Testis (tissue), 3 donors: ENCODE measurements around the gene FKBP2. TPM values are rescaled to one million over a fixed set of nuclear protein-coding genes. Genes with fewer than 3 reads are reported as not detected.

Experiments used
- DNase-seq: peaks from one replicate; pipeline ENCODE4 v3.0.0-alpha.2; 2019
- H3K27ac ChIP-seq, 2 donors: fragments of 200-600 bp; sonication (generic); one replicate each; pipeline ENCODE4 v1.5.1; 2019
- H3K27me3 ChIP-seq: fragments of 200-600 bp; sonication (generic); one replicate; pipeline ENCODE4 v1.5.1; 2019
- H3K36me3 ChIP-seq: fragments of 200-600 bp; sonication (generic); one replicate; pipeline ENCODE4 v1.5.1; 2017; ENCODE audit warnings: low read depth; ENCODE audit errors: missing control alignments
- H3K4me1 ChIP-seq: fragments of 200-600 bp; sonication (generic); one replicate; pipeline ENCODE4 v1.5.1; 2019
- H3K4me3 ChIP-seq, 2 donors: fragments of 200-600 bp; sonication (generic); one replicate each; pipeline ENCODE4 v1.5.1; 2017 to 2019
- H3K9me3 ChIP-seq: fragments of 200-600 bp; sonication (generic); one replicate; pipeline ENCODE4 v1.5.1; 2017
- POLR2A ChIP-seq: fragments of 450-650 bp; IDR thresholded peaks from one replicate; pipeline ENCODE4 v1.6.1; 2017; ENCODE audit warnings: antibody characterized with exemption, mild to moderate bottlenecking, moderate library complexity
- WGBS, 2 donors: methylation state at CpG; one replicate each; pipeline ENCODE4 v1.1.5; 2018; 5-methylcytosine and 5-hydroxymethylcytosine counted together
- intact Hi-C: fragments of 100-400 bp; cut with DNase I; formaldehyde crosslinking; loops from one replicate; pipeline ENCODE4 v1.15.1; 2023; ENCODE audit warnings: low total_unique reads
- polyA plus RNA-seq: library from polyadenylated mRNA; stranded (reverse); fragments of 350-450 nt; fragmentation: Illumina TruSeq; extraction: RNeasy Lipid Tissue Mini Kit (QIAGEN cat#74804); gene quantifications from one replicate; pipeline ENCODE4 v1.2.3, GENCODE V29; 2014; ENCODE audit warnings: low read depth, low replicate concordance; ENCODE audit not compliant: insufficient read depth
- total RNA-seq, 2 donors: library from RNA; depleted of rRNA; stranded (reverse); fragments of >200 nt; gene quantifications; one replicate each; pipeline ENCODE4 v1.2.3, GENCODE V29; 2016
- TF ChIP-seq, protein P1 (sequence below), 3 experiments: fragments of 450-650 bp in 2 of 3; fragments of 200-600 bp in 1 of 3; sonication (generic) in 1 of 3; IDR thresholded peaks; one replicate each; pipeline ENCODE4 v1.5.1; 2016 to 2019; ENCODE audit warnings: antibody characterized with exemption in 3 of 3, mild to moderate bottlenecking in 2 of 3, moderate library complexity in 1 of 3

FKBP2 gene
- total and polyA plus RNA-seq, 3 donors from 2014 or later = 151 to 159 (median 159) TPM

DNA sequence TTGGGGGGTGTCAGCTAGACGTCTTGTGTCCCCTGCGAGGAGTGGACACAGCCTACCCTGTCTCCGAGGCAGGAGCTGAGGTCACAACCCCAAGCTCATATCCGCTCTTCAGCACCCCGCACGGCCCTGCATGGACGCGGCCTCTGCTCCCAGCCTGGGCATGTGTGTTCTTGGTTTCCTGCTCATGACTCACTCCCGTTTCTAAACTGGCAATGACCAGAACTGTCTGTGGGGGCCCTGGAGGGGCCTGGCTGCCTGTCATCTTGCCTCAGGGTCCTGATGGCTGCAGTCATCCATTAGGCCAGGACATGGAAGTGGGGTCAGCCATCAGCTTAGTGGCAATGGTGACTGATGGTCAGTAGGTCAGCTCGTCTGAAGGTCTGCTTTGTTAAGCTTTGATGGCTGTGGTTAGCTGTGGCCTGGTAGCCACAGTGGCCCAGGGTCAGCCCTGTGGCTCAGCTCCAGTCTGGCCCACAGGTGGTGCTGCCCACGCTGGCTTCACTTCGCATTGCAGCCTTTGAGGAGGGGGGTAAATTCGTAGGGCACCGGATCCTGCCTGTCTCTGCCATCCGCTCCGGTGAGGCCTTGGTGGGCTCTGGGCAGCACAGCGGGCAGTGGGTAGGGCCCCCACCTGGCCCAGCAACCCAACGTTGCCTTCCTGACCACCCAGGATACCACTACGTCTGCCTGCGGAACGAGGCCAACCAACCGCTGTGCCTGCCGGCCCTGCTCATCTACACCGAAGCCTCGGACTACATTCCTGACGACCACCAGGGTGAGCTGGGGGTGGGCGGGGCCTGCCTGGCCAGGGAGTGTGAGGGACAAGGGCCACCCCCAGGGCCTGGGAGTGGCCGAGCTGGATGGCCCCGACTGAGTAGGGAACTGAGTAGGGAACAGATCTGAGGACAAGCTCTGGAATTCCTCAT is 22.4 kb downstream of the FKBP2 start:
- no peaks in the 10 kb centered on the region for H3K36me3 ChIP-seq
- no peak overlapping the region for H3K4me3 ChIP-seq
- H3K27me3 ChIP-seq = no peaks in the 10 kb centered on the region
- H3K27ac ChIP-seq = no peak overlapping the region
- intact Hi-C loops = no loop called here
- TF ChIP-seq POLR2A = no peak
- no peak for DNase-seq
- WGBS, 2 donors = 81 to 89% methylated on average over 10 to 29 of the region's 29 CpGs
- H3K9me3 ChIP-seq = no peaks in the 10 kb centered on the region
- peaks cover 23% of the 10 kb centered on the region for H3K4me1 ChIP-seq

DNA sequence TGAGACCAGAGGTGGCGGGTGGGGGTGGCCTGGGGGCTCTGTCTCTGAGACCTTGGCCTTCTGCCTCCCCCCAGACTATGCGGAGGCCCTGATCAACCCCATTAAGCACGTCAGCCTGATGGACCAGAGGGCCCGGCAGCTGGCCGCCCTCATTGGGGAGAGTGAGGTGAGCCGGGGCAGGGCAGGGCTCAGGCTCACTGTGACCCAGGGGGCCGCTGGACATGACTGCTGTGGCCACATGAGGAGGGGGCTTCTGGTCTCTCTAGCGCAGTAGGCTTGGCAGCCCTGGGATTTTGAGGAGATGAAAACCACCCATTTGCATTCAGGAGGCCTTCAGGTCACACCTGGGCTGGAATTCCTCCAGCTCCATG is 23.0 kb downstream of the FKBP2 start:
- H3K4me3 ChIP-seq = no peak overlapping the region
- no peak overlapping the region for H3K27ac ChIP-seq
- TF ChIP-seq, protein P1, sequence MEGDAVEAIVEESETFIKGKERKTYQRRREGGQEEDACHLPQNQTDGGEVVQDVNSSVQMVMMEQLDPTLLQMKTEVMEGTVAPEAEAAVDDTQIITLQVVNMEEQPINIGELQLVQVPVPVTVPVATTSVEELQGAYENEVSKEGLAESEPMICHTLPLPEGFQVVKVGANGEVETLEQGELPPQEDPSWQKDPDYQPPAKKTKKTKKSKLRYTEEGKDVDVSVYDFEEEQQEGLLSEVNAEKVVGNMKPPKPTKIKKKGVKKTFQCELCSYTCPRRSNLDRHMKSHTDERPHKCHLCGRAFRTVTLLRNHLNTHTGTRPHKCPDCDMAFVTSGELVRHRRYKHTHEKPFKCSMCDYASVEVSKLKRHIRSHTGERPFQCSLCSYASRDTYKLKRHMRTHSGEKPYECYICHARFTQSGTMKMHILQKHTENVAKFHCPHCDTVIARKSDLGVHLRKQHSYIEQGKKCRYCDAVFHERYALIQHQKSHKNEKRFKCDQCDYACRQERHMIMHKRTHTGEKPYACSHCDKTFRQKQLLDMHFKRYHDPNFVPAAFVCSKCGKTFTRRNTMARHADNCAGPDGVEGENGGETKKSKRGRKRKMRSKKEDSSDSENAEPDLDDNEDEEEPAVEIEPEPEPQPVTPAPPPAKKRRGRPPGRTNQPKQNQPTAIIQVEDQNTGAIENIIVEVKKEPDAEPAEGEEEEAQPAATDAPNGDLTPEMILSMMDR (IDR thresholded peaks at IDR 0.05) = no peak
- TF ChIP-seq POLR2A = no peak
- DNase-seq = no peak
- WGBS, 2 donors = 88 to 100% methylated on average over 6 to 8 of the region's 8 CpGs
- intact Hi-C loops = no loop called here
- H3K27me3 ChIP-seq = no peaks in the 10 kb centered on the region
- H3K4me1 ChIP-seq = peaks cover 30% of the 10 kb centered on the region
- no peaks in the 10 kb centered on the region for H3K36me3 ChIP-seq
- H3K9me3 ChIP-seq = no peaks in the 10 kb centered on the region

DNA sequence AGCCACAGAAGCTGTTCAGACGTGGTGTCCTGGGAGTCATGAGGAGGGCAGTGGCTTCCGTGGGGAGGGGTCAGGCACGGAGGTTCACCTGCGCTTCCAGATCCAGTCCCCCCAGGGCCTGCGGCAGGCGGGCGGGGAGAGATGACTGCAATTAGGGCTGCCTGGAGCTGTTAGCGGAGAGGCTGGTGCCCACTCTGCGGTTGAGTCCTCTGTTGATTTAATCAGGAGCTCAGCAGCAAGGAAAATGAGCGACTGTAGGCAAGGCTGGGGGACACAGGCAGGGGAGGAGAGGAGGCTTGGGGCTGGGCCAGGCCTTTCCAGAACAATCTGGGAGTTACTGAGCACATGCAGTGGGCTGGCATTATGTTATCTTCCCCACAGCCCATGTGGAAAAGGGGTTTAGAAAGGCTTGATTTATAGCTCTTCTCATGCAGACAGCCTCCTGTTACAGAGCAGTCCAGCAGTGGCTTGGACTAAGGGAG is 23.5 kb downstream of the FKBP2 start:
- 74 to 90% methylated on average over 9 to 10 of the region's 10 CpGs for WGBS, 2 donors
- no peak overlapping the region for H3K4me3 ChIP-seq
- H3K27ac ChIP-seq = peak overlapping the region in 1 of 2 donors; percentile 26
- H3K36me3 ChIP-seq = no peaks in the 10 kb centered on the region
- DNase-seq = peak; percentile 33
- H3K27me3 ChIP-seq = no peaks in the 10 kb centered on the region
- peaks cover 30% of the 10 kb centered on the region for H3K4me1 ChIP-seq
- intact Hi-C loops = no loop called here
- no peaks in the 10 kb centered on the region for H3K9me3 ChIP-seq
- TF ChIP-seq, protein P1 (IDR thresholded peaks at IDR 0.05) = no peak
- TF ChIP-seq POLR2A = no peak

DNA sequence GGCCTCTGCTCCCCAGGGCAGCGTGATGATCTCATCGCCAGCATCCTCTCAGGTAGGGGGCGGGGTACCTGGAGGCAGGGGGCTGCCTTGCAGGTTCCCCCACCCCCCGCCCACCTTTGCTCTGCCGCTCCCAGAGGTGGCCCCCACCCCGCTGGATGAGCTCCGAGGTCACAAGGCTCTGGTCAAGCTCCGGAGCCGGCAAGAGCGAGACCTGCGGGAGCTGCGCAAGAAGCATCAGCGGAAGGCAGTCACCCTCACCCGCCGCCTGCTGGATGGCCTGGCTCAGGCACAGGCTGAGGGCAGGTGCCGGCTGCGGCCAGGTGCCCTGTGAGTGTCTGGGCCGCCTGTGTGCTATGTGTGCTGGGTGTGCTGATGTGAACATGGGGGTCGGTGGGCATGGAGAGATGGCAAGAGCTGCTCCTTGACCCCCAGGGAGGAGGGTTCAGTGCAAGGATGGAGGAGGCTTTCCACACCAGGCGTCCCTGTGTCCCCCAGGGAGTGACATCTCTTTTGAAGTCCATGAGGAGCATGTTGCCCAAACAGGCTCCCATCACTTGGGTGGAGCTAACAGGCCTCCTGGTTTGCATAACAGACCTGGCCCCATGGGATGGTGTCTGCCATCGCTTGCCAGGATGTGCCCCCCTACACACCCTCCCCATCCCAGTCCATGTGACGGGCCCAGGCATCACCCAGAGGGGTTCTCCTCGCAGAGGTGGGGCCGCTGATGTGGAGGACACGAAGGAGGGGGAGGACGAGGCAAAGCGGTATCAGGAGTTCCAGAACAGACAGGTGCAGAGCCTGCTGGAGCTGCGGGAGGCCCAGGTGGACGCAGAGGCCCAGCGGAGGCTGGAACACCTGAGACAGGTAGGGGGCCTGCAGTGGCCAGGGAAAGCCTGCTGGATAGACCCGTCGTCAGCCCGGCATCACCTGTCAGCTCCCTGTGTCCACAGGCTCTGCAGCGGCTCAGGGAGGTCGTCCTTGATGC is 24.6 kb downstream of the FKBP2 start:
- Histone ChIP-seq H3K27me3 (no peaks in the 10 kb centered on the region), H3K4me3 (no peak overlapping the region), H3K36me3 (no peaks in the 10 kb centered on the region), H3K4me1 (peaks cover 30% of the 10 kb centered on the region), H3K9me3 (no peaks in the 10 kb centered on the region), H3K27ac (no peak overlapping the region)
- no peak for DNase-seq
- intact Hi-C loops = no loop called here
- WGBS, 2 donors = 89 to 93% methylated on average over 16 to 31 of the region's 35 CpGs
- no peak for TF ChIP-seq POLR2A
- TF ChIP-seq, protein P1 (IDR thresholded peaks at IDR 0.05) = no peak

DNA sequence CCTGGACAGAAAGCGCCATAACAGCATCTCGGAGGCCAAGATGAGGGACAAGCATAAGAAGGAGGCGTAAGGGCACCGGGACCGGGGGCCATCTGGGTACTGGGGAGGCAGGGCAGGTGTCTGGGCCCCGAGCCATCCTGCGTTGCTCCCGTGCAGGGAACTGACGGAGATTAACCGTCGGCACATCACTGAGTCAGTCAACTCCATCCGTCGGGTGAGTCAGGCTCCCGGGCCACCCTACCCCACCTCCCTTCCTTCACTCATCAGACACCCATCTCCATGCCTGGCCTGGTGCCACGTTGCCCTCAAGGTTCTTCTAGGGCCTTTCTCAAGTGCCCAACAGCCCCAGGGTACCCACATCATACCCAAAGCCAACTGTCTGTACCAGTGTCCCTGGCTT is 25.4 kb downstream of the FKBP2 start:
- intact Hi-C loops = no loop called here
- H3K9me3 ChIP-seq = no peaks in the 10 kb centered on the region
- peaks cover 31% of the 10 kb centered on the region for H3K4me1 ChIP-seq
- H3K36me3 ChIP-seq = no peaks in the 10 kb centered on the region
- TF ChIP-seq POLR2A = no peak
- TF ChIP-seq, protein P1 (IDR thresholded peaks at IDR 0.05) = no peak
- DNase-seq = no peak
- WGBS, 2 donors = 92 to 95% methylated on average over 15 of the region's 15 CpGs
- no peak overlapping the region for H3K4me3 ChIP-seq
- peak overlapping the region in 1 of 2 donors; percentile 69 for H3K27ac ChIP-seq
- no peaks in the 10 kb centered on the region for H3K27me3 ChIP-seq
